ENCODE results near the gene IL4I1. TPM values are rescaled to one million over a fixed set of nuclear protein-coding genes. Genes with fewer than 3 reads are reported as not detected.

The IL4I1 gene
- polyA plus RNA-seq, 1 of the 3 experiments (the other 2 are of a cell fraction), result 0.35 TPM

- no peak for TF ChIP-seq IRF3 (IDR thresholded peaks at IDR 0.05; ENCODE audit: low read depth, low read length)
- no peak for TF ChIP-seq USF1 (IDR thresholded peaks at IDR 0.05; ENCODE audit: borderline replicate concordance, low read depth)
Measured at GRCh38 chr19:49848938-49849337, 47.7 kb downstream of the IL4I1 start (continued).

GRCh38 chr19:49847731-49848696 lies 48.7 kb downstream of the IL4I1 start:
- H3K9me2 ChIP-seq, result no peaks in the 10 kb centered on the region
- no peak for DNase-seq
- ChIA-PET CTCF (interaction anchor here (0.6 to 1.1 kb wide), 3 partner anchors 14 to 451 kb away, joined by 3 read pairs; no protein-coding TSS in a partner anchor), POLR2A (interaction anchor here (0.9 kb wide), 1 partner anchor 21 kb away, joined by 4 read pairs; no protein-coding TSS in a partner anchor)
- H4K20me1 ChIP-seq (ENCODE audit: insufficient read depth), result peaks cover 14% of the 10 kb centered on the region
- no peaks in the 10 kb centered on the region for H3K27me3 ChIP-seq (ENCODE audit: insufficient read depth)
- peaks cover 30% of the 10 kb centered on the region for H3K79me2 ChIP-seq (ENCODE audit: insufficient read depth)
- no peak overlapping the region for H2AFZ ChIP-seq (ENCODE audit: low read depth)
- H3K9ac ChIP-seq, result peak overlapping the region; percentile 9; the same call in 1 of the 2 replicates
- no peak for TF ChIP-seq USF2 (IDR thresholded peaks at IDR 0.05; ENCODE audit: borderline replicate concordance, low read depth, low read length)
- TF ChIP-seq MAX (IDR thresholded peaks at IDR 0.05; ENCODE audit: low read depth), result peak; percentile 59
- no peak for TF ChIP-seq SIN3A (IDR thresholded peaks at IDR 0.05; ENCODE audit: borderline replicate concordance, low read depth, low read length)
- no peak for TF ChIP-seq TAF1 (IDR thresholded peaks at IDR 0.05; ENCODE audit: borderline replicate concordance, low read depth, low read length)
- no peak for TF ChIP-seq RFX5 (IDR thresholded peaks at IDR 0.05; ENCODE audit: low read length)
- peak; percentile 65 for TF ChIP-seq FOSL2 (IDR thresholded peaks at IDR 0.05; ENCODE audit: borderline replicate concordance, low read depth)
- TF ChIP-seq ZBTB33 (IDR thresholded peaks at IDR 0.05; ENCODE audit: borderline replicate concordance, low read depth), result no peak
- peak; percentile 34; the same call in 1 of the 2 replicates for TF ChIP-seq JUND (IDR thresholded peaks at IDR 0.05)
- TF ChIP-seq GABPA (IDR thresholded peaks at IDR 0.05; ENCODE audit: low read depth), result no peak
- H3F3A ChIP-seq (replicated peaks; ENCODE audit: insufficient read depth), result peaks cover 35% of the 10 kb centered on the region
- H3K4me2 ChIP-seq, result peak overlapping the region; percentile 8; the same call in 1 of the 2 replicates
- peaks cover 0 to 6% of the 10 kb centered on the region in 2 experiments for H3K36me3 ChIP-seq (replicated peaks in 1 of 2; ENCODE audit: control insufficient read depth in 1 of 2, insufficient read depth in 2 of 2, low read length in 1 of 2)
- H3K4me1 ChIP-seq (ENCODE audit: control insufficient read depth in 1 of 2, insufficient read depth in 2 of 2, low read depth in 1 of 2, low read length in 1 of 2), result peaks cover 13 to 21% of the 10 kb centered on the region in 2 experiments; a peak in 3 of 4 replicates
- peak overlapping the region in 1 of 2 experiments; percentile 79; a peak in 2 of 4 replicates for H3K27ac ChIP-seq (ENCODE audit: low read depth in 2 of 2, low read length in 1 of 2)
- 82% methylated on average over 10 of the region's 10 CpGs for WGBS (ENCODE audit: low lambda C conversion rate)
- no peak overlapping the region for H3K4me3 ChIP-seq (ENCODE audit: low read depth in 2 of 2, low read length in 1 of 2)
- H3K9me3 ChIP-seq, result no peaks in the 10 kb centered on the region
